HEK293T (cell line): Measurements from ENCODE around the gene CLCN3.
"Not testable (repeated sequence)": the region's sequence is repeated elsewhere in the genome, so short reads cannot be mapped to it uniquely, and the experiment has no call there.

Experiments used
- CTCF ChIA-PET: fragments of 350-600 bp; formaldehyde crosslinking; extraction: SDS; loops from one replicate; lab custom pipeline; 2021; ENCODE audit warnings: antibody characterized with exemption, inconsistent platforms; lab: Yijun Ruan, JAX
- POLR2A ChIA-PET: fragments of 350-600 bp; formaldehyde crosslinking; extraction: SDS; loops from one replicate; lab custom pipeline; 2020; ENCODE audit warnings: antibody characterized with exemption, inconsistent platforms; lab: Yijun Ruan, JAX
- DNase-seq: peaks from one replicate; pipeline ENCODE4 v3.0.0; 2012; ENCODE audit warnings: mixed read lengths; ENCODE audit errors: extremely low spot score
- ARNT ChIP-seq: fragments of 450-650 bp; IDR thresholded peaks from 2 replicates; pipeline ENCODE4 v1.6.1; 2017; ENCODE audit warnings: mild to moderate bottlenecking
- BHLHE40 ChIP-seq: fragments of 450-650 bp; IDR thresholded peaks from 2 replicates; pipeline ENCODE4 v1.6.1; 2016; ENCODE audit warnings: mild to moderate bottlenecking, moderate library complexity, borderline replicate concordance
- CTBP1 ChIP-seq: fragments of 450-650 bp; IDR thresholded peaks from 2 replicates; pipeline ENCODE4 v1.6.1; 2016; ENCODE audit warnings: borderline replicate concordance
- ELF4 ChIP-seq: fragments of 450-650 bp; IDR thresholded peaks from 2 replicates; pipeline ENCODE4 v1.6.1; 2017; ENCODE audit warnings: antibody characterized with exemption
- FOXA1 ChIP-seq: fragments of 450-650 bp; IDR thresholded peaks from 2 replicates; pipeline ENCODE4 v1.6.1; 2016; ENCODE audit warnings: mild to moderate bottlenecking
- FOXK2 ChIP-seq: fragments of 450-650 bp; IDR thresholded peaks from 2 replicates; pipeline ENCODE4 v1.6.1; 2016; ENCODE audit warnings: mild to moderate bottlenecking
- FOXM1 ChIP-seq: fragments of 450-650 bp; IDR thresholded peaks from 2 replicates; pipeline ENCODE4 v1.6.1; 2017; ENCODE audit warnings: mild to moderate bottlenecking, borderline replicate concordance
- HDGF ChIP-seq: fragments of 450-650 bp; IDR thresholded peaks from 2 replicates; pipeline ENCODE4 v1.6.1; 2017; ENCODE audit warnings: antibody characterized with exemption, borderline replicate concordance
- L3MBTL2 ChIP-seq: fragments of 450-650 bp; conservative IDR thresholded peaks from 2 replicates; pipeline ENCODE4 v1.6.1; 2016; ENCODE audit warnings: mild to moderate bottlenecking
- LEF1 ChIP-seq: fragments of 450-650 bp; IDR thresholded peaks from 2 replicates; pipeline ENCODE4 v1.6.1; 2017; ENCODE audit warnings: mild to moderate bottlenecking, borderline replicate concordance
- NFRKB ChIP-seq: fragments of 450-650 bp; IDR thresholded peaks from 2 replicates; pipeline ENCODE4 v1.6.1; 2016; ENCODE audit warnings: mild to moderate bottlenecking, moderate library complexity
- SP1 ChIP-seq: fragments of 450-650 bp; IDR thresholded peaks from 2 replicates; pipeline ENCODE4 v1.6.1; 2017
- SUZ12 ChIP-seq: fragments of 450-650 bp; IDR thresholded peaks from 2 replicates; pipeline ENCODE4 v1.6.1; 2016; ENCODE audit warnings: mild to moderate bottlenecking
- TARDBP ChIP-seq: fragments of 450-650 bp; IDR thresholded peaks from 2 replicates; pipeline ENCODE4 v1.6.1; 2016
- ZNF384 ChIP-seq: fragments of 450-650 bp; IDR thresholded peaks from 2 replicates; pipeline ENCODE4 v1.6.1; 2016
- TF ChIP-seq, protein P1 (sequence below): fragments of 450-650 bp; IDR thresholded peaks from 2 replicates; pipeline ENCODE4 v1.6.1; 2016

The CLCN3 gene

GRCh38 chr4:169766741-169767140 lies 146.4 kb downstream of the CLCN3 start:
- DNase-seq = no peak
- ChIA-PET CTCF (no interaction called here), POLR2A (no interaction called here)
- no peak for TF ChIP-seq FOXK2
- TF ChIP-seq TARDBP = no peak
- no peak for TF ChIP-seq ZNF384
- TF ChIP-seq, protein P1, sequence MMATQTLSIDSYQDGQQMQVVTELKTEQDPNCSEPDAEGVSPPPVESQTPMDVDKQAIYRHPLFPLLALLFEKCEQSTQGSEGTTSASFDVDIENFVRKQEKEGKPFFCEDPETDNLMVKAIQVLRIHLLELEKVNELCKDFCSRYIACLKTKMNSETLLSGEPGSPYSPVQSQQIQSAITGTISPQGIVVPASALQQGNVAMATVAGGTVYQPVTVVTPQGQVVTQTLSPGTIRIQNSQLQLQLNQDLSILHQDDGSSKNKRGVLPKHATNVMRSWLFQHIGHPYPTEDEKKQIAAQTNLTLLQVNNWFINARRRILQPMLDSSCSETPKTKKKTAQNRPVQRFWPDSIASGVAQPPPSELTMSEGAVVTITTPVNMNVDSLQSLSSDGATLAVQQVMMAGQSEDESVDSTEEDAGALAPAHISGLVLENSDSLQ = no peak
- no peak for TF ChIP-seq HDGF
- no peak for TF ChIP-seq FOXM1

DNA sequence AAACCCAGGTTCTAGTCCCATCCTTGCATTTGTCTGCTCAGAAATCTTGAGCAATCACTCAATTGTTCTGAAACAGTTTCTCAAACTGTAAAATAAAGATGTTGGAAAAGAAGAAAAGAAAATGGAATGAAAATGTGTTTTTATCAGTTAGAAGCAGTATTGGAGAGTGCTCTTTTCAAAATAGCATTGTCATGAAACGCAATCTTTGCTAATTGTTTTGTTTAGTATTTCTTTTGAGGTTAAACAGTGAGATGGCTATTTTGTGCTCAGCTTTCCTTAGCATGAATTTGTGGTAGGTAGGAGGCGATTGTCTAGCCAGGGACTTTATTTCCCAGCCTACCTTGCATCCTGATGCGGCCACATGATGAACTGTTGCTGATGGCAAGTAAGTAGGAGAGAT lies 148.0 kb downstream of the CLCN3 start:
- POLR2A ChIA-PET = no interaction called here
- TF ChIP-seq SUZ12 (no peak), SP1 (no peak), L3MBTL2 (no peak), FOXM1 (no peak), FOXA1 (no peak), ZNF384 (no peak), ARNT (no peak), FOXK2 (no peak), NFRKB (no peak), LEF1 (no peak), CTBP1 (no peak), TARDBP (no peak), ELF4 (no peak), HDGF (no peak), BHLHE40 (no peak)
- TF ChIP-seq, protein P1 = no peak
- no peak for DNase-seq
- CTCF ChIA-PET = no interaction called here

DNA sequence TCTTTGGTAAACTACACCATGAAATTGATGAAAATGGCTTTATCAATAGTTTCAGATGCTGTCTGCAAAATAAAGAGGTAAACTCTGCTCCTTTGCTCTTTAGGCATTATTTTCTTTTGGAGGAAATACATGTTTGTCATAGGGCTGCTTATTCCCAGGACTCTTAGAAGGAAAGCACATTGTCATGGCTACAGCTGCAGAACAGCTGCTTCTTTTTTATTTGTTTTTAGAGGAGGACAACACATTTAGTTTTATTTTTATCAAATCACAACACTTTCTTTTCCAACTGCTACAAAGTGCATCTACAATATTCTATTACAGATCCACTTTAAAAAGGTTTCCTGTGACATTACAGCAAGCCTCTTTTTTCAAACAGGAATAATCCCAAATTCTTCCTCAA lies 150.0 kb downstream of the CLCN3 start:
- CTCF ChIA-PET = no interaction called here
- no peak for DNase-seq
- TF ChIP-seq FOXA1 (no peak), ARNT (no peak), FOXM1 (no peak), L3MBTL2 (no peak)

DNA sequence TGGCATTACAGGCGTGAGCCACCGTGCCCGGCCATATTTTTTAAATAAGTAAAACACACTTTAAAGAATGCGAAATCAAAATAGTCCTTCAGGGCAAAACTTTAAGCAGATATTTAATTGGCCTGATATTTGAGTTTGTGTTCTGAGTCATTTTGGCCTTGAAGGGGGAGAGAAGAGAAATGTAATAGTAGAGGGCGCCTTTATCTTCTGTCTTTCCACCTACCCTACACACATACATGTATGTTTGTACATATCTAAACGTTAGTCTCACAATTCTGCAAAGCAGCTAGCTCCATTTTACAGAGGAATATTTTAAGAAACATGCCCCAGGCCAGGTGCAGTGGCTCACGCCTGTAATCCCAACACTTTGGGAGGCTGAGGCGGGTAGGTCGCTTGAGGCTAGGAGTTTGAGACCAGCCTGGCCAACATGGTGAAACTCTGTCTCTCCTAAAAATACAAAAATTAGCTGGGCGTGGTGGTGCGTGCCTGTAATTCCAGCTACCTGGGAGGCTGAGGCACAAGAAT lies 151.2 kb downstream of the CLCN3 start:
- CTCF ChIA-PET, DNase-seq, POLR2A ChIA-PET: not testable (repeated sequence)

More for the DNA sequence above, 150.0 kb downstream of the CLCN3 start:
- POLR2A ChIA-PET = no interaction called here
